Nephron progenitor cell (in vitro differentiated cells): ENCODE results near the gene RPA1.

Experiments
- DNase-seq: peaks from one replicate; pipeline ENCODE4 v3.0.0; 2021
- H3K27ac Mint-ChIP-seq: 2 replicates; pipeline ENCODE4 v1.8.0; 2021; ENCODE audit warnings: mild to moderate bottlenecking, moderate library complexity, mixed read lengths
- H3K27me3 Mint-ChIP-seq: 2 replicates; pipeline ENCODE4 v1.8.0; 2021; ENCODE audit warnings: mild to moderate bottlenecking, low read depth, mixed read lengths; ENCODE audit not compliant: poor library complexity
- H3K36me3 Mint-ChIP-seq: 2 replicates; pipeline ENCODE4 v1.8.0; 2021; ENCODE audit warnings: low read depth, mixed read lengths
- H3K4me1 Mint-ChIP-seq: 2 replicates; pipeline ENCODE4 v1.8.0; 2021; ENCODE audit warnings: mixed read lengths
- H3K4me3 Mint-ChIP-seq: 2 replicates; pipeline ENCODE4 v1.8.0; 2021; ENCODE audit warnings: mild to moderate bottlenecking, moderate library complexity, mixed read lengths
- H3K9me3 Mint-ChIP-seq: 2 replicates; pipeline ENCODE4 v1.8.0; 2021; ENCODE audit warnings: mild to moderate bottlenecking, moderate library complexity, mixed read lengths
- TF ChIP-seq, protein P1 (sequence below): fragments of 200-600 bp; sonication (generic); IDR thresholded peaks from 2 replicates; pipeline ENCODE4 v1.5.0; 2021; ENCODE audit warnings: antibody characterized with exemption

The RPA1 gene

GRCh38 chr17:1940810-1941185 is 111.0 kb downstream of the RPA1 start:
- H3K36me3 Mint-ChIP-seq: no peaks in the 10 kb centered on the region
- H3K9me3 Mint-ChIP-seq: no peaks in the 10 kb centered on the region
- peaks cover 7% of the 10 kb centered on the region for H3K27me3 Mint-ChIP-seq
- no peak overlapping the region for H3K4me3 Mint-ChIP-seq
- TF ChIP-seq, protein P1, sequence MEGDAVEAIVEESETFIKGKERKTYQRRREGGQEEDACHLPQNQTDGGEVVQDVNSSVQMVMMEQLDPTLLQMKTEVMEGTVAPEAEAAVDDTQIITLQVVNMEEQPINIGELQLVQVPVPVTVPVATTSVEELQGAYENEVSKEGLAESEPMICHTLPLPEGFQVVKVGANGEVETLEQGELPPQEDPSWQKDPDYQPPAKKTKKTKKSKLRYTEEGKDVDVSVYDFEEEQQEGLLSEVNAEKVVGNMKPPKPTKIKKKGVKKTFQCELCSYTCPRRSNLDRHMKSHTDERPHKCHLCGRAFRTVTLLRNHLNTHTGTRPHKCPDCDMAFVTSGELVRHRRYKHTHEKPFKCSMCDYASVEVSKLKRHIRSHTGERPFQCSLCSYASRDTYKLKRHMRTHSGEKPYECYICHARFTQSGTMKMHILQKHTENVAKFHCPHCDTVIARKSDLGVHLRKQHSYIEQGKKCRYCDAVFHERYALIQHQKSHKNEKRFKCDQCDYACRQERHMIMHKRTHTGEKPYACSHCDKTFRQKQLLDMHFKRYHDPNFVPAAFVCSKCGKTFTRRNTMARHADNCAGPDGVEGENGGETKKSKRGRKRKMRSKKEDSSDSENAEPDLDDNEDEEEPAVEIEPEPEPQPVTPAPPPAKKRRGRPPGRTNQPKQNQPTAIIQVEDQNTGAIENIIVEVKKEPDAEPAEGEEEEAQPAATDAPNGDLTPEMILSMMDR: no peak
- no peak for DNase-seq
- no peak overlapping the region for H3K27ac Mint-ChIP-seq
- H3K4me1 Mint-ChIP-seq: peaks cover 29% of the 10 kb centered on the region

GRCh38 chr17:1941272-1942065 is 111.7 kb downstream of the RPA1 start:
- H3K9me3 Mint-ChIP-seq: no peaks in the 10 kb centered on the region
- TF ChIP-seq, protein P1: no peak
- peaks cover 9% of the 10 kb centered on the region for H3K27me3 Mint-ChIP-seq
- no peak overlapping the region for H3K4me3 Mint-ChIP-seq
- H3K27ac Mint-ChIP-seq: no peak overlapping the region
- H3K4me1 Mint-ChIP-seq: peaks cover 36% of the 10 kb centered on the region
- DNase-seq: no peak
- H3K36me3 Mint-ChIP-seq: no peaks in the 10 kb centered on the region

DNA sequence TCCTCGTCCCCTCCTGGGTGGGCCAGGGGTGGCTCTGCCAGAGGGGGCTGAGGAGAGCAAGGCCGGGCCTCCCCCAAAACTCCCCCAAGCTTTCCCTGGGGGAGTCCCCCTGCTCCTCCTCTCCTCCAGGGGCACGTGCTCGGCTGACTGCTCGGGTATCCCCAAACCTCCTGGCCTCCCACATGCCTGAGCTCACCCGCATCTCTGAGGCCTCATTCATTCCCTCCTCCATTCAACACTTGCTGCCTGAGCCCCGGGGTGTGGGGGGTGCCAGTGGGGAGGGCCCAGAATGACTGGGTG is 112.2 kb downstream of the RPA1 start:
- Mint-ChIP-seq H3K27me3 (peaks cover 10% of the 10 kb centered on the region), H3K4me1 (peaks cover 41% of the 10 kb centered on the region), H3K4me3 (no peak overlapping the region), H3K27ac (no peak overlapping the region), H3K36me3 (no peaks in the 10 kb centered on the region), H3K9me3 (no peaks in the 10 kb centered on the region)
- TF ChIP-seq, protein P1: no peak
- no peak for DNase-seq

DNA sequence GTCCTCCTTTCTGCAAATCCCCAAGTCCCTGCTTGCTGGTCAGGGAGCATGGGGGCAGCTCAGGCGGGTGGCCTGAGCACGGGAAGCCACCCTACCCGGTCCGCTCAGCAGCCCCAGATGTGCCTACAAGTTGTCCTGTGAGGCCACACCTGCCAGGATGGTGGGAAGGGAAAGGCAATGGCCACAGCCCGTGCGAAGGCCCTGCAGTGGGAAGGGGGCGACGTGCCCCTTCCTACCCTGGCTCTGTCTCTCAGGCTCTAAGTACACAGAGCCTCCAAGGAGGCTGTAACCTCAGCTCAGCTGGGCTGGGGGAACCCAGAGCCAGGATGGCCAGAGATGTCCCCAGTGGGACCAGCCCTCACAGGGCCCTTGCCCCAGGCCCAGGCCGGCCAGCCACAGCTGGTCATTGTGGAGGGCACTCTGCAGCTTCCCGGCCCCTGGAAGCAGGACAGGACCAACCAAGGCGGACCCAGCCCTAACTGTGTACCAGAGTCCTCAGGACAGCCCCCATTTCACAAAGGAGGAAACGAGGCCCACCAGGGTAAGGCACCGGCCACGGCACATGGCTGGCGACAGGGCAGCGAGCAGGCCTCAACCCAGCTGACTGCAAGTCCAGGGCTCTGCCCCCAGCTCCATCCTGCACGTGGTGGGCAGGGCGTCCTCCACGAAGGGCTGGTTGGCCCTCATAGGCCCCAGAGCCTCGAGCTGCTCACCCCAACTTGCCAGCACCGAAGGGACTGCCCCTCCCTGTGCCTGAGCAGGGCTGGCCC is 113.0 kb downstream of the RPA1 start:
- Mint-ChIP-seq H3K4me1 (peaks cover 50% of the 10 kb centered on the region), H3K9me3 (no peaks in the 10 kb centered on the region), H3K27me3 (peaks cover 10% of the 10 kb centered on the region), H3K36me3 (no peaks in the 10 kb centered on the region), H3K27ac (no peak overlapping the region), H3K4me3 (no peak overlapping the region)
- TF ChIP-seq, protein P1: no peak
- DNase-seq: no peak

- no peak for DNase-seq
- Mint-ChIP-seq H3K4me3 (no peak overlapping the region), H3K36me3 (no peaks in the 10 kb centered on the region), H3K9me3 (no peaks in the 10 kb centered on the region), H3K27ac (no peak overlapping the region), H3K27me3 (peaks cover 10% of the 10 kb centered on the region), H3K4me1 (peaks cover 56% of the 10 kb centered on the region)
- TF ChIP-seq, protein P1: no peak
These were observed 113.6 kb downstream of the RPA1 start for GRCh38 chr17:1943436-1943831.
